ENCODE measurements around the gene SSH2. TPM values are rescaled to one million over a fixed set of nuclear protein-coding genes. Genes with fewer than 3 reads are reported as not detected.
"Not testable (repeated sequence)": the region's sequence is repeated elsewhere in the genome, so short reads cannot be mapped to it uniquely, and the experiment has no call there.

SSH2 gene
- total RNA-seq, 2 experiments from 2014 or later, result 37.5 to 43.5 TPM

DNA sequence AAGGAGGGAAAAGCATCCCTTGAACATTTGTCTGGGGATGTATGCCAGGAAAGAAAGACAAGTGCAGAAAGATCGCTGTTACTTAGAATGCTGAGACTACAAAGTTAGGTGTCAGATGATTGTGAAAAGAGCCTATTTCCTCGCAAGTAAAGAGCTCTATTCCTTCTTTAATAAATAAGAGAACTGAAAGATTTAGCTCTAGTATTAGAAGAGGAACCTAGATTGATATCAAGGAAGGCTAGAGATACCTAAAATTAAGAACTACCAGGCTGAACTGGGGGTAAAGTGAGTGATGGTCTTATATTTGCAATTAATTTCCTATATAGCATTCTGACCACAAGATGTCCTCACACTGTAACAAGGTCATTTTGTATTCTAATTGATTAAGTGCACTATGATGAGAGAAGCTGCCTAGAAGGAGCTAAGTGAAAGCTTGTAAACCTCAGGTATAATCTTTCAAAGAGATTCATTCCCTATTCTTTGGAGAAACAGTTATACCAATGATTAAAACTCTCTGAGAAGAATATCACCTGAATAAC is 62.3 kb downstream of the SSH2 start:
- no peaks in the 10 kb centered on the region for H3K9me3 Mint-ChIP-seq
- CTCF ChIA-PET, result interaction anchor here (0.8 to 2.3 kb wide), 3 partner anchors 60 to 66 kb away, joined by 3 to 24 read pairs (median 3); partner anchors contain the start of gene SSH2
- H3K27me3 Mint-ChIP-seq, result no peaks in the 10 kb centered on the region
- POLR2A ChIA-PET, result no interaction called here
- peaks cover 13% of the 10 kb centered on the region for H3K4me1 Mint-ChIP-seq (ENCODE audit: low read depth)
- H3K27ac Mint-ChIP-seq, result no peak overlapping the region
- TF ChIP-seq, protein P1, sequence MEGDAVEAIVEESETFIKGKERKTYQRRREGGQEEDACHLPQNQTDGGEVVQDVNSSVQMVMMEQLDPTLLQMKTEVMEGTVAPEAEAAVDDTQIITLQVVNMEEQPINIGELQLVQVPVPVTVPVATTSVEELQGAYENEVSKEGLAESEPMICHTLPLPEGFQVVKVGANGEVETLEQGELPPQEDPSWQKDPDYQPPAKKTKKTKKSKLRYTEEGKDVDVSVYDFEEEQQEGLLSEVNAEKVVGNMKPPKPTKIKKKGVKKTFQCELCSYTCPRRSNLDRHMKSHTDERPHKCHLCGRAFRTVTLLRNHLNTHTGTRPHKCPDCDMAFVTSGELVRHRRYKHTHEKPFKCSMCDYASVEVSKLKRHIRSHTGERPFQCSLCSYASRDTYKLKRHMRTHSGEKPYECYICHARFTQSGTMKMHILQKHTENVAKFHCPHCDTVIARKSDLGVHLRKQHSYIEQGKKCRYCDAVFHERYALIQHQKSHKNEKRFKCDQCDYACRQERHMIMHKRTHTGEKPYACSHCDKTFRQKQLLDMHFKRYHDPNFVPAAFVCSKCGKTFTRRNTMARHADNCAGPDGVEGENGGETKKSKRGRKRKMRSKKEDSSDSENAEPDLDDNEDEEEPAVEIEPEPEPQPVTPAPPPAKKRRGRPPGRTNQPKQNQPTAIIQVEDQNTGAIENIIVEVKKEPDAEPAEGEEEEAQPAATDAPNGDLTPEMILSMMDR (IDR thresholded peaks at IDR 0.05), result no peak
- no peak overlapping the region for H3K4me3 Mint-ChIP-seq
- intact Hi-C loops (cut with micrococcal nuclease), result loop anchor here (10.0 kb wide), 1 partner anchor 57 kb away; no protein-coding TSS in a partner anchor
- no peak for ATAC-seq
- no peaks in the 10 kb centered on the region for H3K36me3 Mint-ChIP-seq (ENCODE audit: low read depth)
- DNase-seq, result no peak

DNA sequence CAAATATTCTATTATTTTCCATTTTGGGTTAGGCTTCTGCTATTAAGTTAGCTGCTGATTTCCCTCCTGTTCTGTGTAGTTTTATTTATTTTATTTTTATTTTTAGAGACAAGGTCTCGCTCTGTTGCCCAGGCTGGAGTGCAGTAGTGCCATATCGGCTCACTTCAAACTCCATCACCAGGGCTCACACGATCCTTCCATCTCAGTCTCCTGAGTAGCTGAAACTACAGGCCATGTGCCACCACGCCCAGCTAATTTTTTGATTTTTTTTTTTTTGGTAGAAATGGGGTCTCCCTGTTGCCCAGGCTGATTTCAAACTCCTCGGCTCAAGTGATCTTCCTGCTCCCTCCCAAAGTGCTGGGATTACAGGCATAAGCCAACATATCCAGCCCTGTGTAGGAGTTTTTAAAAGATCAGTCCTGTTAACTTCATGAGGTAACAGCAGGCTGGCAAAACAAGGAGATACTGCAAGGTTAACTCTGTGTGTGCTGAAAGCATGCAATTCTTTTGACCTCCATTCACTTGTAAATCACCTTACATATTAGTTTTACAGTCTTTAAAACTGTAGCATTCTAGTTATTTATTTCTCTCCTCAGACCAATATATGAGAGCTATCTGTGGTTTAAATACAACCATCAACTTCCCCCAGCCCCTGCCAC is 63.2 kb downstream of the SSH2 start:
- H3K9me3 Mint-ChIP-seq, result no peaks in the 10 kb centered on the region
- POLR2A ChIA-PET, result no interaction called here
- H3K4me1 Mint-ChIP-seq (ENCODE audit: low read depth), result peaks cover 13% of the 10 kb centered on the region
- TF ChIP-seq, protein P1 (IDR thresholded peaks at IDR 0.05), result no peak
- H3K27ac Mint-ChIP-seq, result no peak overlapping the region
- H3K4me3 Mint-ChIP-seq, result no peak overlapping the region
- no peaks in the 10 kb centered on the region for H3K27me3 Mint-ChIP-seq
- DNase-seq (no peak), ATAC-seq (no peak)
- H3K36me3 Mint-ChIP-seq (ENCODE audit: low read depth), result no peaks in the 10 kb centered on the region
- intact Hi-C loops (cut with micrococcal nuclease), result loop anchor here (10.0 kb wide), 1 partner anchor 58 kb away; no protein-coding TSS in a partner anchor
- CTCF ChIA-PET, result interaction anchor here (2.3 kb wide), 1 partner anchor 64 kb away, joined by 24 read pairs; the partner anchor contains the start of gene SSH2

DNA sequence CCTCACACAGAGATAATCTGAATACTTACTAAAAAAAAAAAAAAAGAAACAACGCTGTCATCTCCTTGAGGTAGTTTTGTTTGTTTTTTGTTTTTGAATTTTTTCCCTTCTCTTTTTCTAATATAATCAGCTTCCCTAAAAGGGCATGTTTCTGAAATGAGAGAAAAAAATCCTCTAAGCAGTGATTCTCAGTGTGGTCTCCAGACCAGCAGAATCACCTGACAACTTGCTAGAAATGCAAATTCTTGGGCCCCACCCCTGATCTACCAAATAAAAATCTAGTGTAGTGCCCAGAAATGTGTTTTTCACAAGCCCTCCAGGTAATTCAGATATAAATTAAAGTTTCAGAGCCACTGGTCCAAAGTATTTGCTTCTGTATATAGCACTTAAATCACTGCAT is 65.4 kb downstream of the SSH2 start:
- Mint-ChIP-seq H3K36me3 (ENCODE audit: low read depth) (no peaks in the 10 kb centered on the region), H3K4me3 (no peak overlapping the region), H3K27me3 (no peaks in the 10 kb centered on the region), H3K9me3 (no peaks in the 10 kb centered on the region), H3K4me1 (ENCODE audit: low read depth) (peaks cover 8% of the 10 kb centered on the region), H3K27ac (no peak overlapping the region)
- DNase-seq, result no peak
- intact Hi-C loops (cut with micrococcal nuclease), result loop anchor here (10.0 kb wide), 1 partner anchor 60 kb away; no protein-coding TSS in a partner anchor
- no peak for ATAC-seq
- ChIA-PET CTCF (interaction anchor here (2.1 kb wide), 1 partner anchor 67 kb away, joined by 5 read pairs; no protein-coding TSS in a partner anchor), POLR2A (no interaction called here)
- TF ChIP-seq, protein P1 (IDR thresholded peaks at IDR 0.05), result no peak

DNA sequence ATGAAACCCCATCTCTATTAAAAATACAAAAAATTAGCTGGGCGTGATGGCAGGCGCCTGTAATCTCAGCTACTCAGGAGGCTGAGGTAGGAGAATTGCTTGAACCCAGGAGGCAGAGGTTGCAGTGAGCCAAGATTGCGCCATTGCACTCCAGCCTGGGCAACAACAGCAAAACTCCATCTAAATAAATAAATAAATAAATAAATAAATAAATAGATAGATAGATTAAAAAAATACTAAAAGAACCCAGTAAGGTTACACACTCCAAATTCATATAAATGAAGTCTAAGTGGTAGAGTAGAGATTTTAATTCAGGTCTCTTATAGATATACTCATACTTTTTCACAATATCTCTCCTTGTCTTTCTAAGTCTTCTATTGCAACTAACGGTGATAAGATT is 65.9 kb downstream of the SSH2 start:
- H3K9me3 Mint-ChIP-seq; H3K36me3 Mint-ChIP-seq (ENCODE audit: low read depth); ATAC-seq; H3K4me3 Mint-ChIP-seq; H3K27ac Mint-ChIP-seq; DNase-seq; H3K27me3 Mint-ChIP-seq; H3K4me1 Mint-ChIP-seq (ENCODE audit: low read depth); POLR2A ChIA-PET: not testable (repeated sequence)
- intact Hi-C loops (cut with micrococcal nuclease), result loop anchor here (10.0 kb wide), 1 partner anchor 61 kb away; no protein-coding TSS in a partner anchor
- CTCF ChIA-PET, result interaction anchor here (2.1 kb wide), 1 partner anchor 68 kb away, joined by 5 read pairs; no protein-coding TSS in a partner anchor

DNA sequence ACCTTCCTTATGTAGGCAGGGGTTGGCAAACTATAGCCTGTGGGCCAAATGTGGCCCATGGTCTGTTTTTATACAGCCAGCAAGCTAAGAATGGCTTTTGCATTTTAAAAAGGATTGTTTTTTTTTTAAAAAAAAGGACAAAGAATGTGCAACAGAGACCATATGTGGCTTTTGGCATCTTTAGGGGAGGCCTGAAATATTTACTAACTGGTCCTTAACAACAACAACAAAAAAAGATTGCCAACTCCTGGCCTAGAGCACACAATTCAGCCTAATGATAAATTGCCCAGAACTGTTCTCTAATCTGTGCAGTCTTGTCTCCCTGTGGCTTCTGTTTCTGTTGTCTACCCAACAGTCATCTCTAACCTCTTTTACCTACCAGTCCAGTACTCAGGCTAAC is 67.1 kb downstream of the SSH2 start:
- intact Hi-C loops (cut with micrococcal nuclease), result loop anchor here (10.0 kb wide), 1 partner anchor 62 kb away; no protein-coding TSS in a partner anchor
- Mint-ChIP-seq H3K36me3 (ENCODE audit: low read depth) (no peaks in the 10 kb centered on the region), H3K27me3 (no peaks in the 10 kb centered on the region), H3K4me1 (ENCODE audit: low read depth) (peaks cover 6% of the 10 kb centered on the region), H3K9me3 (peaks cover 2% of the 10 kb centered on the region), H3K4me3 (no peak overlapping the region), H3K27ac (no peak overlapping the region)
- DNase-seq (no peak), ATAC-seq (no peak)
- ChIA-PET POLR2A (no interaction called here), CTCF (interaction anchor here (1.6 kb wide), 1 partner anchor 71 kb away, joined by 4 read pairs; no protein-coding TSS in a partner anchor)
- TF ChIP-seq, protein P1 (IDR thresholded peaks at IDR 0.05), result no peak
